SW480 (cell line): ENCODE results near the gene PLA2G2A.
"Not testable (repeated sequence)": the region's sequence is repeated elsewhere in the genome, so short reads cannot be mapped to it uniquely, and the experiment has no call there.

Experiments
- DNase-seq: peaks from one replicate; pipeline ENCODE4 v3.0.0-alpha.2; 2016; ENCODE audit warnings: low spot score

PLA2G2A gene, protein sequence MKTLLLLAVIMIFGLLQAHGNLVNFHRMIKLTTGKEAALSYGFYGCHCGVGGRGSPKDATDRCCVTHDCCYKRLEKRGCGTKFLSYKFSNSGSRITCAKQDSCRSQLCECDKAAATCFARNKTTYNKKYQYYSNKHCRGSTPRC

DNA sequence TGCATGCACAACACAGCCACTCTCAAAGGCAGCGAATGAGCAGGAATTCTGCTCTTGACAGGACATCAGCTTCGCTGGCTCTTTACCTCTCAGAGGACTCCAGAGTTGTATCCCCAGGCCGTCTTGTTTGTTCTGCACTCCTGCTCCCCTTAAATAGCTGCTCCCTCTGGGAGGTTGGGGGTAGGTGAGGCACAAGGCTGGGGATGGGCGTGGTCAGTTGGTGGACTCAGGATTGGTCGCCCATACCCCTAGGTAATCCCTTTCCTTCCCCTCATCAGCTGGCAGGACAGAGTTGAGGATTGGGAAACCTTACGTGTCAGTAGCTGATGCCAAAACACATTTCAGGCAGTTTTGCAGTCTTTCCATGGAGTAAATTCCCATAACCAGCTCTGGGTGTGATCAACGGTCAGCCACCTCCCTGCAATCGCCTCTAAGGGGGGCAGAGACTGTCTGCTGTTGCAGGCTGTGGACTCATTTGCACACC, at the start of gene PLA2G2A:
Gene PLA2G2A (minus strand): TSS at position 125 of the 484 bp plus-strand sequence. CDS start 845 bp downstream, outside the sequence.
- DNase-seq = no peak

DNA sequence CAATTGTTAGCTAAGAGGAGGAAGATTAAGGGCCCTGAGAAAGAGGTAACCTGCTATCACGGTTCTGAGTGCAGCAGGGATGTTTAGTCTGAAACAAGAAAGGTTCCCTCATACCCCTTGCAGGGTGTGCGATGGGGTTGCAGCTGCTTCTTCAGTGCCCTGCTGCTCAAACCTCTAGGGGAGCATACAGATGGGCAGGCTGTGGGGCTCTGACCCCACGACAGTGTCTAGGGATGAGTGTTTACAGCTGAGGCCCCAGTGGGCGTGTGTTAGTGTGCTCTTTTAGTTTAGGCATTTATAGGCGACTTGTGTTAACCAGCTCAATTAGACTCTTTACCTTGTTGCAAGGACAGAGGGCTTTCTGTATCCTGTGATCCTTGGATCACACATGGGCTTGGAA, 49.3 kb upstream of the PLA2G2A start:
- no peak for DNase-seq

DNA sequence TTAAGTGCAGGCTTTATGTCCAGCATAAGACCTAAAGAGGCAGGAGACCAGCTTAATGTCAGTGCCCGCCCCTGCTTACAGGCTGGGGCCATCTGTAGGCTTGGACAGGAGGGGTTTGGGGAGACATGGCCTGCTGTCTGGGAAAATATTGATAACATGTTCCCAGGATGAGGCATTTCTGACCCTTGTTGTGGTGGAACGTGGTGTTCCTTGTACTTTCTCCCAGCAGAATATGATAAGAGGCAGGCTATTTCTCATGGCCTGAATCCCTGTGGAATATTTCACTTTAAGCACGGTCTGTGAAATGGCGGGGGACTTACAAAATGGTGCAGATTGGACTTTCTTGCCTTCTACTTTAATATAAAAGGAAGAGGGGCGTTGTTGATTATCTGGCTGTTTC, 48.7 kb upstream of the PLA2G2A start:
- DNase-seq = no peak

DNA sequence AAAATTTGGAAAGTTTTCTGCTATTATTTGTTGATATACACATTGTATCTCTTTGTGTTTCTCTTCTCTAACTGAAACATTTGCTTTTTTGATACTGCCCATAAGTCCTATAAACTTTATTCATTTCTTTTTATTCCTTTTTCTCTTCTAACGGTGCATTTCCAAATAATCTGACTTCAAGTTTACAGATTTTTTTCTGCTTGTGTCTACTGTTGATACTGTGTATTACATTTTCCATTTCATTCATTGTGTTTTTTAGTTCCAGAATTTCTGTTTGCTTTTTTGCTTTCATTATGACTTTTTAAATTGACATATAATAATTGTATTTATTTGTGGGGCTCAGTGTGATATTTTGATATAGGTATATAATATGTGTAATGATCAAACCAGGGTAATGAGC, 38.3 kb upstream of the PLA2G2A start:
- no peak for DNase-seq

DNA sequence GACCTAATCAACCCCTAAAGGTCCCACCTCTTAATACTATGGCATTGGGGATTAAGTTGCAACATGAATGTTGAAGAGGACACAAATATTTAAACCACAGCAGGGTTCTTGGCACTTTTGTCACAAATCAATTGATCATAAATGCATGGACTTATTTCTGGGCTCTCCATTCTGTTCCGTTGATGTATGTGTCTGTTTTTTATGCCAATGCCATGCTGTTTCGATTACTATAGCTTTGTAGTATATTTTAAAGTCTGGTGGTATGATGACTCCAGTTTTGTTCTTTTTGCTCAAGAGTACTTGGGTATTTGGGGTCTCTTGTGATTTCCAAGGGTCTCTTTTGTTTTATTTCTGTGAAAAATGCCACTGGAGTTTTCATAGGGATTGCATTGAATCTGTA, 34.7 kb upstream of the PLA2G2A start:
- no peak for DNase-seq

DNA sequence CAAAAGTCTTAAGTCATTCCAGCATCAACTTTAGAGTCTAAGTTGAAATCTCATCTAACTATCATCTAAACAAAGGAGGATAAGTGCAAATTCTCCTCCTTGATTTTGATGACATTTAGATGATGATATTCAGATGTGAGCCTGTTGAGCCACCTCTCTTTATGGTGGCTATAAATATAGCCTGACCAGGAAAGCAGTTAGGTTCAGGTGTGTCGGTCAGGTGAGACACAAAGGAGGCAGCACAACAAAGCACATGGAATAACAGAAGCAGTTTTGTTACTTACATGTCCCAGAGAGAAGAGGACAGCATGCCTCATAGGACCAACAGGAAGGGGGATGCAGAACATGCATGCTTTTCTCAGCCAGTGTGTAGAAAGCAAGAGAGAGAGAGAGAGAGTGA, 30.6 kb upstream of the PLA2G2A start:
- DNase-seq = no peak

DNA sequence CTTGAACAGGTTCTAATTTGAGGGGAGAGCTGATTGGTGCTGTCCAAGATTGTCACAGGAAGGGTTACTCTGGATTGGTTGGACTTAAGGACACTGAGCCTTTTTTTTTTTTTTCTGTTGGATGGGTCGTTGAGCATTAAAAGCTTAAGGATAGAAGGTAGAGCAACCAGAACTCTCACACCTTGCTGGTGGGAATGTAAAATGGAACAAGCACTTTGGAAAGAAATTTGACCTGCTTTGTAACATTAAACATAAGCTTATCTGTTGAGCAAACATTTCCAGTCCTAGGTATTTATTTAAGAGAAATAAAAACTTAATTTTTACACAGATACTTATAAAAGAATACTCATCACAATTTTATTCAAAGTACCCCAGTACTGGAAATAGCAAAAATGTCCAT, 29.8 kb upstream of the PLA2G2A start:
- no peak for DNase-seq

DNA sequence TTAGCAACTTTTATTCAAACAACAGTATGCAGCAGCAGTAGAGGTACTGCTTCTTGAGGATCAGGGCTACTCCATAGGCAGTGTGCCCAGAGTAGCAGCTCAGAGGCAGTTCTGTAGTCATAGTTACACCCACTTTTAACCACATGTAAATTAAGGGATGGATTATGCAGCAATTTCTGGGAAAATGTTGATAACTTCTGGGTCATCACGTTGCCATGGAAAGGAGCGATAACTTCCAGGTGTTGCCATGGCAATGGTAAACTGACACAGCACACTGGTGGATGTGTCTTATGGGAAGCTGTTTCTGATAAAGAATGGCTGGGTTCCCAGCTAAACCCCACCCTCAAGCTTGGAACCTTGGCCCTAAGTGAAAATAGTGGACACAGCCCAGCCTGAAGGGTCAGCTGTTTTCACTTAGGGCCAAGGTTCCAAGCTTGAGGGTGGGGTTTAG, 29.0 kb upstream of the PLA2G2A start:
- DNase-seq = no peak

DNA sequence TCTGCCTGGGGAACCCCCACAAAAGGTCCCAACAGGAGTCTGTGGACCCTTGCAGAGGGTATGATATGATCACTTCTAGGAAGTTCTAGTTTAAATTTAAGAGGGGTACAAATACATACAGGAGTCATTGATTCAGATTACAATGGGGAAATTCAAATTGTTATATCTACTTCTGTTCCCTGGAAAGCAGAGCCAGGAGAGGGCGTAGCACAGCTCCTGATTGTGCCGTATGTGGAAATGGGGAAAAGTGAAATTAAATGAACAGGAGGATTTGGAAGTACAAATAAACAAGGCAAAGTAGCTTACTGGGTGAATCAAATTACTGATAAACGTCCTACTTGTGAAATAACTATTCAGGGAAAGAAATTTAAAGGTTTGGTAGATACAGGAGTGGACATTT, 19.4 kb upstream of the PLA2G2A start:
- DNase-seq = not testable (repeated sequence)

DNA sequence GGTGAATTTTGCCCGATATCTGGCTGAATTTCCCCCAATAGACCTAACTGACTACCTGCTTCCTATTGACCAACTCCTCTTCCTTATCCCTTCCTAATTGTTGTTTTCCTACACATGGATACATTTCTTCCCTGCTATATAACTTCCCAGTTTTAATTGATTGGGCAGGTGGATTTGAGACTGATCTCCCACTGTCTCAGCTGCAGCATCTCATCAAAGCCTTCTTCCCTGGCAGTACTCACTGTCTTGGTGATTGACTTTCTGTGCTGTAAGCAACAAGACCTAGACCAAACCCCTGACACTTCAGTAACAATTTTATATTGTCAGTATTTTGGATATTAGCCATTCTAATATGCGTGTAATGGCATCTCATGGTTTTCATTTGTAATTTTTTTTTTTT, 11.3 kb upstream of the PLA2G2A start:
- DNase-seq = no peak

DNA sequence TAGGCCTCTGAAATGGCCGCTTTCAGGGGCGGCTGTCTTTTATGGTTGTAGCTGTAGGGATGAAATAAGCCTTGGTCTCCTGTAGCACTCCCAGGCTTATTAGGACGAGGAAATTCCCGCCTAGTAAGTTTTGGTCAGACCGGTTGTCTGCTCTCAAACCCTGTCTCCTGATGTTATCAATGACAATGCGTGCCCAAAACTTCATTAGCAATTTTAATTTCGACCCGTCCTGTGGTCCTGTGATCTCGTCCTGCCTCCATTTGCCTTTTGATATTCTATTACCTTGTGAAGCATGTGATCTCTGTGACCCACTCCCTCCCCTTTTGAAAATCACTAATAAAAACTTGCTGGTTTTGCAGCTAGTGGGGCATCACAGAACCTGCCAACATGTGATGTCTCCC, 10.8 kb upstream of the PLA2G2A start:
- not testable (repeated sequence) for DNase-seq

DNA sequence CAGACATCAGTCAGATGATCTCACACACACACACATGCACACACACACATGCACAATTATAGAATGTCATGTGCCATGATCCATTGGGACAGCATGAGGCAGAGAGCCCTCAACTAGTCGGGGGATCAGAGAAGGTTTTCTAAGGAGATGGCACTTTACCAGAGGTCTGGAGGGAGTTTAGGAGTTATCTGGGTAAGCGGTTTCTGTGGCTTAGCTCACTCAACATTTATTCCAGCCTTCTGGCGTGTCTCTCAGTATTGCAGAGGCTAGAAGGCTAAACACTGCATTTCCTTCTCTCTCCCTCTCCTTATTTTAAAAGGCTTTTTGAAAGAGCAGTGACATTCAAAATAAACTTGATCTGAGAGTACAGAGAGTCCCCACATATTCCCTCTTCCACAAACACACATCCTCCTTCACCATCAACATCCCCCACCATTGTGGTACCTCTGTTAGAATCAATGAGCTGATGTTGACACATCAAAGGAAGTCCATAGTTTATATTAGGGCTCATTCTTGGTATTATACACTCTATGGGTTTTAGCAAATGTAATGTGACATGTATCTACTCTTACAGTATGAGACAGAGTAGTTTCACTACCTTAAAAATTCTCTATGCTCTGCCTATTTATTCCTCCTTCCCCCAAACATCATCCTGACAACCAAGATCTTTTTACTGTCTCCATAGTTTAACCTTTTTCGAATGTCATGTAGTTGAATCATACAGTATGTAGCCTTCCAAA, 9.0 kb upstream of the PLA2G2A start:
- no peak for DNase-seq

DNA sequence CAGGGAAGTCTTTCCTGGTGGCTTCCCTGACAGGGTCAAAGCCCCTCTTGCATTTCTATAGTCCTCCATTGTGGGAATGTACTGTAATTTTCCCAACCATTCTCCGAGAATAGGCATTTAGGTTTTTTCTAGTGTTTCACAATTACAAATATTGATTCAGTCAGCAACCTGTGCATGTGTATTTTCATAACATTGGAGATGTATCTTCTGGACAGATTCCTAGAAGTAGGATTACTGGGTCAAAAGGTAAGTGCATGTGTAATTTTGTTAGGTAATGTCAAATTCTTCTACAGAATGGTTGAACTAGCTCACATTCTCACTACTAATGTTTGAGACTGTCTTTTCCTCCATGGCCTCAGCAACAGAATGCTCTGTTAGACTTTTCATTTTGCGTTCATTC, 8.3 kb upstream of the PLA2G2A start:
- DNase-seq = no peak

DNA sequence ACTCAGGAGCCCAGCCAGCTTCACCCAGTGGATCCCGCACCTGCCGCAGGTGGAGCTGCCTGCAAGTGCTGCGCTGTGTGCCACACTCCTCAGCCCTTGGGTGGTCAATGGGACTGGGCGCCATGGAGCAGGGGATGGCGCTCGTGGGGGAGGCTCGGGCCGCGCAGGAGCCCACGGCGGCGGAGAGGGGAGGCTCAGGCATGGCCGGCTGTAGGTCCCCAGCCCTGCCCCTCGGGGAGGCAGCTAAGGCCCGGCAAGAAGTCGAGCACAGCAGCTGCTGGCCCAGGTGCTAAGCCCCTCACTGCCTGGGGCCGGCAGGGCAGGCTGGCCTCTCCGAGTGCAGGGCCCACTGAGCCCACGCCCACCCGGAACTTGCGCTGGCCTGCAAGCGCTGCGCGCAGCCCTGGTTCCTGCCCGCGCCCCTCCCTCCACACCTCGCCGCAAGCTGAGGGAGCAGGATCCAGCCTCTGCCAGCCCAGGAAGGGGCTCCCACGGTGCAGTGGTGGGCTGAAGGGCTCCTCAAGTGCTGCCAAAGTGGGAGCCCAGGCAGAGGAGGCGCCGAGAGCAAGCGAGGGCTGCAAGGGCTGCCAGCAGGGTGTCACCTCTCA, 5.1 kb upstream of the PLA2G2A start:
- DNase-seq = not testable (repeated sequence)

DNA sequence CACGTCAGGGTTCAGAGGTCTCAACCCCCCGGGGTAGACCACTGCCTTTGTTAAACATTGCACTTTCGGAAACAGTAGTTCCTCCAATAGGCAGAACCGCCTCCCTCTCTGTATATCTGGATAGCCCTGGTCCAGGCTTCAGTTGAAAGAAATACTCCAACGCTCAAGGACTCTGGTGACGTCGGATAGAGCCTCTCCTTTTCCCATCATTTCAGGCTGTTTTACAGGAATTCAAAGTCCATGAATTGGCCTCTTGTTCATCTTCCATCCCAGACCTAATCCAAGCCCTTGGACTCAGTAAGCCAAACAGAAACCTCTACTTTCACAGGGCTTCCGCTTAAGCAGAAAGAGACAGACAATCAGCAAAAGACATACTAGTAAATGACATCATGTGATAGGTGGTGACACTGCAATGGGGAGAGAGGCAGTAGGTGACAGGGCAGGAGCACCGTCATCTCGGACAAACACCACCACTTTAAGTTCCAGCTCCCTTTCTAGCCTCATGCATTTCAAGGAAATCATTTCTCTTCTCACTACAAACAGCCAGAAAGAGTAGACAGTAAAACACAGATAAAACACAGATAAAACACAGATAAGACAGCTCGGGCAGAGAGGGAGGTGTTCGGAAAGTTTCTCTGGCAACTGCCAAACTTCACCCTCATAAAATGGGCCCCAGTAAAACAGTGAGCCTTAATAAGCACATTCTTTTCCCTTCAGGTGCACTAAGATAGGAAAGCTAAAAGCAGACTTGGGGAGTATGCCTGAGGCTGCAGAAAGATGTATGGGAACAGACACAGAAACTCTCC, 2.3 kb upstream of the PLA2G2A start:
- DNase-seq = no peak

DNA sequence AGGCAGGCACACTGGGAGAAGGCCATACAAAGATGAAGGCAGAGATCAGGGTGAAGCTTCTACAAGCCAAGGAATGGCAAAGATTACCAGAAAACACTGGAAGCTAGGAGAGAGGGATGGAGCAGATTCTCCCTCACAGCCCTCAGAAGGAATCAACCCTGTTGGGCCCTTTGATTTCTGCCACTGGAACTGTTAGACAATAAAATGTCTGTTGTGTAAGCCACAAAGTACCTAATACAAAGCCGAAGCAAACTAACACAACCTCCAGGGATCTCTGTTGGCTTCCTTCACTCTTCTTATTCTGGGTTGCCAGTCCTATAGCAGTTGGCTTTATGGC, 1.7 kb upstream of the PLA2G2A start:
- no peak for DNase-seq

DNA sequence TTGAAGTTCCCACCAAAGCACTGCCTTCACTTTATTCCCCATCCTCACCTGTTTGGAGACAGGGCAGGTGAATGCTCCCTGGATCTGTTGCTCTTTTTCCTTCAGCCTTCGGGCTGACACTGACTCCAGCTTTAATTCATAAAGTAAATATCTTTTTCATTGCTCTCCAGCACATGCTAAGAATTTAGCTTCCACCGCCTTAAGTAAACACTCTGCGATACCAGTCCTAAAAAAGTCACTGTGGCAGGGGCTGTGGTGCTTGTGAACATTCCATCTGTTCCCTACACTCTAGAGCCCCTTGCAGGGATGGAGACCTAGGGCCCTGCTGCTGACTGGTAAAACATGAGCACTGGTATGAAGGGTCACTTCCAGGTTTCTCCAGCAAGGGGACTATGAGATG, 896 bp upstream of the PLA2G2A start:
- no peak for DNase-seq

DNA sequence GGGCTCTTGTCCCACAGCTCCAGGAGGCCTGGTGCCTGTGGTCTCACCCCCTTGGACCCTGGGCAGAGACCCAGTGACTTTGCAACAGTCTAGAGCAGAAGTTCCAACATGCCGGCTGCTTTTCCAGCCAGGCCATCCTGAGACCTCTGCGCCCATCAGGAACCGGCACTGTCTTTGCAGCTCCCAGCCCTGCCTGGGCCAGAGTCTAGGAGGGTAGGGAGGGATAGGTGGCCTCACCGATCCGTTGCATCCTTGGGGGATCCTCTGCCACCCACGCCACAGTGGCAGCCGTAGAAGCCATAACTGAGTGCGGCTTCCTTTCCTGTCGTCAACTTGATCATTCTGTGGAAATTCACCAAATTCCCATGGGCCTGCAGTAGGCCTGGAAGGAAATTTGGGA, 1.3 kb downstream of the PLA2G2A start:
- no peak for DNase-seq

DNA sequence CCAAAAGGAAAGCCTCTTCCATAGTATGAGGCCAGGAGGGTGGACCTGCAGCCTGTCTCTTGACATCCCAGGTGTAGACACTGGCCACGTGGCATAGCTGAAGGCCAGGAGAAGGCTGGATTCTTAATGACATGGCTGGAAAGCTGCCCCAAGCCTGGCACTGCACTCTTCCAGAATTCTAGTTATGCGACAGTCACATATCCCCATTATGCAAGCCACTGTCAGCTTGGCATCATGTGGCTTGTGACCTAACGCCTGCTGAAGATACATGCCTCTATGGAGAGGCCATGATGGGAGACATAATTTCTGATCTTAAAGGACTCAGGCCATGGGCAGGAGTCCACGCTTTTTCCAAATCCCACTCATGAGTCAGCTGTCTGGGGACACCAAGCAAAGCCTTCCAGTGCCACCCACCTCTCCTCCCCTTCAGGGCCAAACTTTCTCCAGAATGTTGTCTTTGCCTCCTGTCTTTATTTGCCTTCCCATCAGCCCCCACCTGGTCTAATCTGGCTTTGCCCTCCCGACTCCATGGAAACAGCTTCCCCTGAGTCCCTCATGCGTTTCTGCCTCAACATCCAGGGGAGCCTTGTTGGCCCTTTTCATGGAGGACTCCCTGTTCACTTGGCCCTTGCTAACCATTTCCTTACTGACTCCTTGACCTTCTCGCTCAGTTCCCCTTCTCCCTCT, 3.0 kb downstream of the PLA2G2A start:
- DNase-seq = no peak

DNA sequence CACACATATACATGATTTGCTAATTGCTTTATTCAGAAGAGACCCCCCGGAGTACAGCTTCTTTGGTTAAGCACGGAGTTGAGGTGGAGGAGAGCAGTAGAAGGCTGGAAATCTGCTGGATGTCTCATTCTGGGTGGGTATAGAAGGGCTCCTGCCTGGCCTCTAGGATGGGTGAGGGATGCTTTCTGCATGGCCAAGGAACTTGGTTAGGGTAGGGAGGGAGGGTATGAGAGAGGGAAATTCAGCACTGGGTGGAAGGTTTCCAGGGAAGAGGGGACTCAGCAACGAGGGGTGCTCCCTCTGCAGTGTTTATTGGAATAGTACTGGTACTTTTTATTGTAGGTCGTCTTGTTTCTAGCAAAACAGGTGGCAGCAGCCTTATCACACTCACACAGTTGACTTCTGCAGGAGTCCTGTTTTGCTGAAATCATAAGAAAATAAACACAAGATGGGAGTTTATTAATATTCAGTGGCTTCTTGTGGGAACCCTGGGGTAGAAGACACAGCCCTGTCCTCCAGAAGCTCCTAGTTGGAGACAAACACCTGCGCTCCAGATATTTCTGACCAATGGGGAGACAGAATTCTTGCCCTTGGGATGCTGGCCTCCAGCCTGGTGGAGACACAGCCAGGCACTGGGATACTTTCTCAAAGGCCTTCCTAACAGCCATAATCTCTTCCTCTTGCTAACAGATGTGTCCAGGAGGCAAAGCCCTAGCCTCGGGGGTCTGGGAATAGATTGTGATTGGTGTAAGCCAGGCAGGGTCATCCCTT, 3.8 kb downstream of the PLA2G2A start:
- no peak for DNase-seq

DNA sequence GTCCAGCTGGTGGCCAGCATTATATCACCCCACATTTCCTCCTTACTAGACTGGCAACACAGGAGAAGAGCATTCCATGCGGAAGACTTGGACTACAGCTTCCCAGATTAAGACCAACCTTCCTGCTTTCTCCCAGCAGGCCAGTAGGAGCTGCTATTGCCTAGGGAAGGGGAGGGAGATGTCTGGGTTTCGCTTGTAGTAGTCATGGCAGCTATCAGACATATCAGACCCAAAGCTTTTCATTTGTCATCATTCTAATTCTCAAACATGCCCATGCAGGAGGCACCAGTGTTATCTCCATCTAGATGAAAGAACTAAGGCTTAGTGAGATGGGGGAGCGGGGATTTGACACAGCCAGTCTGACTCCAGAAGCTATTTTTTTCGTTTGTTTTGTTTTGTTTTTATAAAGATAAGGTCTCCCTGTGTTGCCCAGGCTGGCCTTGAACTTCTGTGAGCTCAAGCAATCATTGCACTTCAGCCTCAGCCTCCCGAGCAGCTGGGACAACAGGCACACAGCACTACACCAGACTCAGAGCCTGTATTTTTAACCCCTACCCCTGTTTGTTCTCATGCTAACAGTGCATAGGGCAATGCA, 4.5 kb downstream of the PLA2G2A start:
- DNase-seq = peak; percentile 61
